Measurements from ENCODE around the gene PKD2.
"Not testable (repeated sequence)": the region's sequence is repeated elsewhere in the genome, so short reads cannot be mapped to it uniquely, and the experiment has no call there.

Gene PKD2

DNA sequence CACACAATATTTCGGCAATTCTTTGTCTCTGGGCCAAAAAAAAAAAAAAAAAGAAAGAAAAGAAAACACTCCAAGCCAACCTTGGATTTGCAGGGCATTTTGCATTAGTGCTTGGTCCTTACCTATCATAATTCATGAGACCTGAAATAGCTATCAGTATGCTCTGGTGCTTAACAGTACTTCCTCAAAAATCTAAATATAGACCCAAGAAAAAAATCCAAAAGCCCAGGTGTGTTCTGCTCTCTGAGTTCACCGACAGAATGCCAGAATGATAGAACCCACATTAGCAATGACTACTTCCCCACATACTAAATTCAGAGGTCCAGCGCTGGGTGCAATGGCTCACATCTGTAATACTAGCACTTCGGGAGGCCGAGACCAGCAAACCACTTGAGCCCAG lies 108.2 kb downstream of the PKD2 start:
- no peak for DNase-seq (ENCODE audit: low read depth in 2 of 2)

DNA sequence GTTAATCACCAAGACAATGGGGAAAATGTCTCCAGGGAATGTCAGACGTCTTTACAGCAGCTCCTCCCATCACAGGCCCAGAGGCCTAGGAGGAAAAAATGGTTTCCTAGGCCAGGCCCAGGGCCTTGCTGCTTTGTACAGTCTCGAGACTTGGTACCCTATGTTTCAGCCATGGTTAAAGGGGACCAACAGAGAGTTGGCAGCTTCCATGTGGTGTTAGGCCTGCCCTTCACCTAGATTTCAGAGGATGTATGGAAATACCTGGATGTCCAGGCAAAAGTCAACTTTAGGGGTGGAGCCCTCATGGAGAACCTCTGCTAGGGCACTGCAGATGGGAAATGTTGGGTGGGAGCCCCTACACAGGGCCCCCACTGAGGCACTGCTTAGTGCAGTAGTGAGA lies 112.5 kb downstream of the PKD2 start:
- DNase-seq (ENCODE audit: low read depth in 2 of 2), result no peak

DNA sequence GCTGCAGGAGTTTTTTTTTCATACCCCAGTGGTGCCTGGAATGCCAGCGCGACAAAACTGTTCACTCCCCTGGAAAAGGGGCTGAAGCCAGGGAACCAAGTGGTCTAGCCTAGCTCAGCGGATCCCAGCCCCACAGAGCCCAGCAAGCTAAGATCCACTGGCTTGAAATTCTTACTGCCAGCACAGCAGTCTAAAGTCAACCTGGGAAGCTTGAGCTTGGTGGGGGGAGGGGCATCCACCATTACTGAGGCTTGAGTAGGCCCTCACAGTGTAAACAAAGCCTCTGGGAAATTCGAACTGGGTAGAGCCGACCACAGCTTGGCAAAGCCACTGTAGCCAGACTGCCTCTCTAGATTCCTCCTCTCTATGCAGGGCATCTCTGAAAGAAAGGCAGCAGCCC lies 114.8 kb downstream of the PKD2 start:
- not testable (repeated sequence) for DNase-seq (ENCODE audit: low read depth in 2 of 2)
